NCI-H2196 treated with DMSO at 0.1 percent for 48 hours (cell line): ENCODE data around the gene KSR2.
A peak's percentile ranks its signal among the peaks of the same experiment; 100 is the strongest.

Experiments
- DNase-seq: peaks from one replicate; lab custom pipeline; 2025; ENCODE audit not compliant: unreplicated experiment; lab: John Stamatoyannopoulos, UW

Gene KSR2

DNA sequence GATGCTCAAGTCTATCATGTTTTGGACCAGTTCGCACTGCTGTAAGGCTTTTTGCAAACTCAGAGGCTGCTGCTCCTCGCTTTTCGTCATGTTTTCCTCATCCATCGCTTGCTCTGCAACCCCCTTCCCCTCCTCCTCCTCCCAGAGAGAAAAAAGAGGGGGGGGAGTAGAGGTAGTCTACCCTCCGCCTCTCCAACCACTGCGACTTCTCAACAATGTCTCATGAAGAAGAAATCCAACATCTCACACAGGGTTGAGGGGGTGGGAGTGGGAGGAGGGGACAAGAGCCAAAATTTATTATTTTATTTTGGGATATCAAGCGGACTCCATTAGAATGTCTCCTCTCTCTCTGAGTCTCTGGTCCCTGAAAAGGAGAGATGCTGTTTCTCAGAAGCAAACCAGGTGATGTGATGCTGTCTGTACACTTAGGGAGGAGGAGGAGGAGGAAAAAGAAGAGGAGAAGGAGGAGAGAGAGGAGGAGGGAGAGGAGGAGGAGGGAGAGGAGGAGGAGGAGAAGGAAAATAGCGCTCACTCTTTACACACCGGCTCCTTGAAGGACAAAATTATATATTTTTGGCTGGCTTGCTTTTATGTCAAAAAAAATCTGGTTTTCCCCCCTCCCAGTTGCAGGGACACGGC, 520 bp downstream of the KSR2 start:
- no peak for DNase-seq

DNA sequence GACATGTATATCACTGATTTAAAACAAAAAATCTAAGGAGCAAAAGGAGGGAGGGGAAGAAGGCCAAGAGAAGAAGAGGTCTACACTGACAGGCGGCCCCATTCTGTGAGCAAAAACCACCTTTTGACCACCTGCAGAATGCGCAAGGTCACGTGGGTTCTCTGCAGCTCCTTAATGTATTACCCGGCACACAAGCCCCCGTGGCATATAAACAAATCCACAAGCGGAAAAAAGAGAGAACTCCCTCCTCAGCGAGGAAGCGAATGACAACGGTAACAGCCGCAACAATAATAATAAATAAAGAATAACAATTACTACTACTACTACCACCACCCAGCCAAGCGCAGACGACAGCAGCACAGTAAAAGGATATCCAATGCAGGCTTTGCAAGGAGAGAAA, 1.3 kb downstream of the KSR2 start:
- DNase-seq: no peak

DNA sequence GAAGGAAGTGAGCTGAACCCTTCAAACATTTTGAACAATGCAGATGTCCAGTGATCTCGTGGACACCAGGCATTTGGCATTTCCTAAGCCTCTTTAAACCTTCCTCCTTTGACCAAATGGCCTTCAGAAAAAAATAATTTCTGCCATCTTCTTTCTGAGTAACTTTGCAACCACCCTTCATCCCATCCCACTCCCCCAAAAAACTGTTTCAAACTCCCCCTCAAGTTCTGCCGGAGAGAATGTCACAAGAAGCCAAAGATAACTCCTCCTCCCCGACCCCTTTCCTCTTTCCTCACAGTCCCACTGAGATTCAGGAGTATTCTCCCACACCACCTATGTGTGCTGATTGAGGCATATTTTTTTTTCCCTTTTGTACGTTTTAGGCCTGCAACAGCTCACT, 1.7 kb downstream of the KSR2 start:
- no peak for DNase-seq

DNA sequence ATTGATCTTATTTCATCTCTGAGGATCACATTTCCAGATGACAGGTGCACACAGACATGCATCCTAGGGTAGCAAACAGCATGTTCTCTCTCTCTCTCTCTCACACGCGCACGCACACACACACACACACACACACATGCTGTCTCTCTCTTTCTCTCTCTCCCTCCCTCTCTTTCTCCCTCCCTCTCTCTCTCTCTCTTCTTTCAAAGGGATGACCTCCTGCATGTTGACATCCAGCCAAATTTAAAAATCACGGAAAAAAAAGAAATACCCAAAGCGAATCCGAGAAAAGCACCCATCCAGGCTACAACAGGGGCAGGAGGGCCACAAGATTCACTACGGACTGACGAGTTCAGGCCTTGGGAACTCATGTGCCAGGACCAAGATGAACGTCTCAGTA, 2.3 kb downstream of the KSR2 start:
- DNase-seq: no peak

DNA sequence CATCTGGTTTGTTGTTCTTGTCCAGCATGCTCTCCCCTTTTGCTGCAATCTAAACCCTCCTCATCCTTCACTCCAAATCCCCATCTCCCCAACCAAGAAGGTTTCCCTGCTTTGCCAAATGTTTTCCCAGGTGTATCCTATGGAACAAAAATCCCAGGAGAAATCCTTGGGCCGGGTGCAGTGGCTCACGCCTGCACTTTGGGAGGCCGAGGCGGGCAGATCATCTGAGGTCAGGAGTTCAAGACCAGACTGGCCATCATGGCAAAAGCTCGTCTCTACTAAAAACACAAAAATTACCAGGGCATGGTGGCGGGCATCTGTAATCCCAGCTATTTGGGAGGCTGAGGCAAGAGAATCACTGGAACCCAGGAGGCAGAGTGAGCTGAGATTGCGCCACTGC, 5.0 kb downstream of the KSR2 start:
- no peak for DNase-seq

DNA sequence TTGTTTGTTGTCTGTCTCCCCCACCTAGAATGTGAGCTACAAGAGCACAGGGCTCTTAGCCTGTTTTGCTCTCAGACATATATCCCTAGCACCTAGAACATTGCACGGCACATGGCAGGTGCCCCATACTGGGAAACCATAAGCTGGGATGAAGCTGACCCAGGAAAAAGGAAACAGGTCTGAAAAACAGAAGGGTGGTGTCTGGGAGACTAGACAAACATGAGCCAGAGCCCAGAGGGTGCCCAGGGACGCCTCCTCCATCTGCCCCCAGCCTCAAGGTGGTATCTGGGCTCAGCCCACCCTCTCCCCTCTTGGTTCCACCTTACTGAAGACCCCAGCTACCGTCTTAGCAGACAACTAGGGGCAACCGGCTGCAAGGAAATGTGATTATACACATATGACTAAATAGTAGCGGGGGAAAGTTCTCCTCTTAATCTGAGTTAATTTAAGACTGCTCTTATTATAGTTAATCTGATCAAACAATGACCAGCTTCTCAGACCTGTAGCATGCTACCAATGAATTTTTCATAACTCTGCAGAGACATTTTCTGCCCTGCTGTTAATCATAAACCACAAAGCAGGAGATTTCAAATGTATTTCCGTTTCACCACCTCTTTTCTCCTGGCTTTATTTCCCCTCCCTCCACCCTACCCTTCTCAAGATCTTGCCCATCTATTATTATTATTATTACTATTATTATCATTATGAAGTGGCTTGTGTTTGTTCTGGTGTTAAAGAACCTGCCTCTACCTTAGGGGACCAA, 31.9 kb downstream of the KSR2 start:
- no peak for DNase-seq

DNA sequence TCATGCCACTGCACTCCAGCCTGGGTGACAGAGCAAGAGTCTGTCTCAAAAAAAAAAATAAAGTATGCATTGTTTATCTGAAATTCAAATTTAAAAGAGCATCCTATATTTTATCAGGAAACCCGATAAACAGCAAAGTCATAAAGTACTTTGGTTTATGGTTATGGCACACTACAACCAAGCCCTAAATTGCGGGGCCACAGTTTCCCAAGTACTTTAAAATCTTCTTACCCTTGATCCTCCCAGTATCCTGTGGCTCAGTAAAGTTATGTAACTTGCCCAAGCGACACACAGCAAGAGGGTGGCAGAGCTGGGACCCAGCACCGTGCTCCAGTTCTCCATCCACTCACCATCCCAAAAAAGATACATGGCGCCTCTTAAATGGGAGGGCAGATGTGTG, 35.2 kb downstream of the KSR2 start:
- no peak for DNase-seq

DNA sequence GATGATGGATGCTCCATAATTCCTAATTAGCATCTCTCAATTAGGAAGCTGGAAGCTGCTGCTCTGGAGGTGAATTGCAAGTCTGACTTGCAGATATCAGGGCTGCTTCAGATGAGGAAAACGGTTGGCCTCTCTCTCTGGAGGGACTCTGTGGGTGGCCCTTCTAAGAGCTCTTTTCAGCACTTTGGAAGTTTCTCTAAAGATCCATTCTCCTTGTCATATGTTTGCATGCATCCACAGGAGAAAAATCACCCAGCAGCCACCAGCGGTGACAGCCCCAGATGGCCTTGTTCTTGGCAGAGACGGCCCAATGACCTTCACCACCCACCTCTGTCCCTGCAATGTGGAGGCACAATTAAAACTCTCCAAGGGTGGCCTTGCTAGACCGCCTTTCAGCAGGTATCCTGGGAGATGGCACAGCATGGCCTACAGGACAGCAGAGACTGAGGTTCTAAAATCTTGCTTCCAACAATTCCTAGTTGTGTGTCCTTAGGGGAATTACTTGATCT, 42.3 kb downstream of the KSR2 start:
- no peak for DNase-seq

DNA sequence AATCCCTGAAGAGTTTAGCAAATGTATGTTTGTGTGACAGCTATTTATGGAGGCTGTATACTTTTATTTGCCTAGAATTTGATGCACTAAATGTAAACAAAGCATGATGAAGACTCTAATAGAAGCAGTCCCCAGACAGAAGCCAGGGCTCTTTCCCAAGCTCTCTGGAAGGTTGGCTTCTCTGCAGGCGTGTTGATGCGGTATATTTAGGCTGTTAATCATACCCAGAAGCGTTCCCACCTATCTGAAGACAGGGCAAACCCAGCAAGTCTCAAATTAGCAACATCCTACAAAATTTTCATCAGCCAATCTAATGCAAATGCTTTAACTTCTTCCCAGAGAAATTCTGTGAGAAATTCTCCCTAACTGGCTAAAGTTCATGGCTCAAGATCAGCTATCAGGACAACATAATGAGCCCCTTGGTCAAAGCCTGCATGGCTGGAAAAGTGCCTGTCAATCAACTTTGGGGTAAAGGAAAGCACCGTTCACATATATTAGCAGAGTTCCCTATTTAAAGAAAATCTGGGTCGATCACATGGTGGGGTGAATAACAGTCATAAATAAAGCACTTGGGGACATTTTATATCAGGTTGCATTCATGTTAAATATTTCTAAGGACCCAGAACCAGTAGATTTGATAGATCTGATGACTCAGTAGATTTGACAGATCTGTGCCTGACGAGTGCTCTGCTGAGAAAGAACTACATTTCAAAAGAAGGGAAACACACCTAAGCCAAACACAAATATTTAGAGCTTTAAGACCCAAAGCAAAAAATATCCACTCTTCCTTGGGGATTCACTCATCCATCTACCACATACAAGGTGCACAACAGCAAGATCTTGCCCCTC, 46.6 kb downstream of the KSR2 start:
- no peak for DNase-seq

DNA sequence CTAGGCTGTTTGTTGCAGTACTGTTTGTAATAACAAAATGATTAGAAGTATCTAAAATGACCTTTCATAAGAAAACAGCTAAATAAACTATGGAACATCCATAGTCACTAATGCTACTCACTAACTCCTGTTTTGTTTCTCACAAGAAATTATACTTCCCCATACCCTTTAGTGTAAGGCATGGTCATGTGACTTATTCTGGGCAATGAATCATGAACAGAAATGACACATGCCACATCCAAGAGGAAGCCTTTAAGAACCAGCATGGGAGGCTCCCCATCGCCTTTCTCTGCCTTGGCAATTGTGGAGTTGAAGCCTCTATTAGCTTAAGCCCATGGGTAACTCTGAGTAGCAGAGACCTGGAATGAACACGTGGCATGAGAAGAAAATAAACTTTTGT, 49.3 kb downstream of the KSR2 start:
- no peak for DNase-seq

DNA sequence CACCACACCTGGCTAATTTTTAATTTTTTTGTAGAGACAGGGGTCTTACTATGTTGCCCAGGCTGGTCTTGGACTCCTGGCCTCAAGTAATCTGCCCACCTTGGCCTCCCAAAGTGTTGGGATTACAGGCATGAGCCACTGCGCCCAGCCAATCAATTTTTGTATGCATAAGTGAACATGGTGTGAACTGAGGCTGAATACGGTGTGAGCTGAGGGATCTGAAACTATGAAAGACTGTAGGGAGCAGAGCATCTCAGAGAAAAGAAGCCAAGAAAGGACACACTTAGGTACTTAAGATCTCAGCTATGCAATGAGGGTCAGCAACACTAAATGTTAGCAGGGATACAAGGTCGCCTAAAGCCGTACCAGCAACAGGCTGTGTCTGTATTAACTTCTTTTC, 54.1 kb downstream of the KSR2 start:
- DNase-seq: no peak

DNA sequence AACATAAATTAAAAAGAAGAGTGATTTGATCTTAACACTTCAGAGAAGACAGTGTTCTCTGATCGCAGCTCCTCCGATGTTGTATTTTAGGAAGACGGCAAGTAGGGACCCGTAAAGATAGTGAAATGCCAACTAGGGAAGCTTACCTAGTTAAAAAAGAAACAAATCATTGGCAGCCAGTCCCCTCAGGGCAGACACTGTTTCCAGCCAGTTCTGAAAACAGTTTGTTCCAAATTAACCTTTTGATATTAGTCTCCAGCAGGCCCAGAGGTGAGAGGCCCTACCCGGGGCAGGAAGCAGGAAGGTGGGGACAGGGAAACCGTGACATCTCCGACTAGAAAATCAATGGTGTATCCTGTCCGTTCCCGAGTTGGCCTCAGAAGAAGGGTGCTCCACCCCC, 56.0 kb downstream of the KSR2 start:
- DNase-seq: no peak

DNA sequence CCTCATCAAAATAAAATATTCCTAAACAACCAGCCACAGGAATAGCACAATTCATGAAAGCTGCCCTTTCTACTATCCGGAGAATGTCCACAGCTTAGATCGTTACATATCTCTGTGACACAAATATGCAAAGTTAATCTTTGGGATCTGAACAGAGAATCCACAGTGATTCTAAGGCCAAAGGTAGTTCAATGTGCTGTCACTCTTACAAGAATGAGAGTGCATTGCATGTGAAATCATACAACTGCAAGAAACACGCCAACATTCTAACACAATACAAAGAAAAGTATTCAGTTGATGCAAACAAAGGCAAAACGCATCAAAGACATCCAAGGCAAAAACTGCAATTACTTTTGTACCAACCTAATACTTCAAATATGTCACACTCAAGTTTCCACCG, 60.4 kb downstream of the KSR2 start:
- DNase-seq: no peak

DNA sequence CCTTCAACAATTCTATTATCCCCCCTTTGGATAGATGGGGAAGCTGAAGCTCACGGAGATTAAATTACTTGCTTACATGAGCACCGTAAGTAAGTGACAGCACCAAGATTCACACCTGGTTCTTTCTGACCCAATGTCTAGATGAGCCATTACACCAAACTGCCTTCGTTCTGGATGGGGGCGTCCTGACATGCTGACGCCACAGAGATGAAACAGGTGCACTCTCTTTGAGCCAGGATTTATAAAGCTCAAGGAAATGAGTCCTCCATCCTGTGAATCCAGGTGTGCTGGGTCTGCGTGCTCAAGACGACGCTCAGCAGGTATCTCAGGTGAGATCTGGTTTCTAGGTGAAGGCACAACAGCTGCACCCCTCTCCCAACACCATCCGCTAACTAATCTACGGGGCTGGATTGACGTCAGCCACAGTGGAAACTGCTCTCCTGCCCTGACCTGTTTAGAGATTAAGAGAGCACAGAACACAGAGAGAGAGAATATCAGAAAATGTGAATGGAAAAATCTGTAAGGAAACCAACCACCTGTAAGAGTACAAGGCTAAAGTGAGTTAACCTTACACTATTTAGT, 61.6 kb downstream of the KSR2 start:
- DNase-seq: peak; percentile 16

DNA sequence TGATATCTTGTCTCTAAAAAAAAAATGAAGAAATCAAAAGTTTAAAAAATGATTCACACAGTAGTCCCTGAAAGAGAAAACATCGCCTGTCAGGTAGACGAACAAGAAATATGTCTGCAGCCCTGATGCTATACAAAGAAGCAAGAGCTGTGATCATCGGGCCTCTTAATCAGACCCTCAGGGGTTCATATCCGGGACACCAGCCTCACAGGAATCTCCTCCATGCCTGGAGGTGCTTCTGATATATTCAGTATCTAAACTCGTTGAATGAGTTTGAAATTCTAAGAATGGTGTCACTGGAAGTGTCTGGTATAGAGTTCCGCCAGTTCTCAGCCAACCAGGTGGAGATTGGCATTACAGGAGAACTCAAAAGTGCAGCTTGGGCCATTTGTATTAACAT, 64.7 kb downstream of the KSR2 start:
- DNase-seq: no peak

DNA sequence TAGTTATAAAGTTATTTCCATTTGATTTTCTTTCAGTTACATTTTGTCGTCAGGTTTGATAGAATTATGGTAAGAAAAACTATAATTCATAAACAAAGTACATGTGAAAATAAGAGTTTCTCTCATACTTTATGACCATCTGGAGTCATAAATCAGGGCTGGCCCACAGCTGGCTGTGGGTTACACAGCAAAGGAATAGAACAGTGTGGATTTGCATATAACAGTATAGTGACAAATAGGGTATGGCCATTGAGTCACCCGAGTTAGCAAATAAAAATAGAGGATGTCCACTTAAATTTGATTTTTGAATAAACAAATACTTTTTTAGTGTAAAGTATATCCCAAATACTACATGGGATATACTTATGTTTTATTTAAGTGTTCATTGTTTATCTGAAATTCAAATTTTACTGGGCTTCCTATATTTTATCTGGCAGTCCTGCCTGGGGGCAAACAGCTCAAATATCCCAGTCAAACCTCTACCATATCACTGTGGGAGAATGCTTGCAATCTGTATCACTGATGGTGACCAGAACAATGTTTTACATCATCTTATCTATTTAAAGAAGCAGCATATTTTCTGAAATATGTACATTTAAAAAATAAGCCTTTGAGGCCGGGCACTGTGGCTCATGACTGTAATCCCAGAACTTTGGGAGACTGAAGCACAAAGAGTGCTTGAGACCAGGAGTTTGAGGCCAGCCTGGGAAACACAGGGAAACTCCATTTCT, 65.5 kb downstream of the KSR2 start:
- DNase-seq: no peak

DNA sequence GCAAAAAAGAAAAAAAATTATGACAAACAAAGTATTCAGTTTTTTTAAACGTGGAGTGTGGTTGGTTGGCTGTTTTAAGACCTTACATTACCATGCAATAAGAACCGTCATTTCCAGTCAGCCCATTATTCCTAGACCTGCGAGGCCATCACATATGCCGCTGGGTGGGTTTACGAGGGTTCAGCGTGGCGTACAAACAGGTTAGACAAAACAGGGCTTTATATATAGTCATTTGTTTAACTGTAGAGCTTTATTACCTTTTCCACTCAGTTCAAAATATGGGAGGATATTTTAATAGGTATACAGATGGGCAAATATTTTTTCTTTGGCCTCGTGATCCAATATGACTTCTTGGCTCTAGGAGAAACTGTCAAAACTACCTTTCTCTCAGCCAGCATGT, 67.2 kb downstream of the KSR2 start:
- no peak for DNase-seq

DNA sequence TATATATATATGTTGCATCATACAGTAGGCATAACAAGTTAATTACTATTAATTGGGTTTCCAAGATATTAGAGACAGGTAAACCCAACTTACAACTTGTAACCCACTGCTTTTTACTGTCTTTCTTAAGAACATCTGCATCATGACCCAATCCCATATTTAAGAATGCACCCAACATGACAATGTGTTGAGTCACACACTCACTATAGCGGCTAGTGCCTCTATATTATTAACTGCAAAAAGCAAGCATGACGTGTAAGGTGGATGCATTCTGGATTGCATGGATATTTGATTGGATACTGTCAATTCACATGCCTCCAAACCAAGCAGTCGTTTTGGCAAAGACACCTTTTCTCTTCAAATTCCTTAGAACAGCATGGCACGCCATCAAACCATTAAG, 68.2 kb downstream of the KSR2 start:
- DNase-seq: no peak

DNA sequence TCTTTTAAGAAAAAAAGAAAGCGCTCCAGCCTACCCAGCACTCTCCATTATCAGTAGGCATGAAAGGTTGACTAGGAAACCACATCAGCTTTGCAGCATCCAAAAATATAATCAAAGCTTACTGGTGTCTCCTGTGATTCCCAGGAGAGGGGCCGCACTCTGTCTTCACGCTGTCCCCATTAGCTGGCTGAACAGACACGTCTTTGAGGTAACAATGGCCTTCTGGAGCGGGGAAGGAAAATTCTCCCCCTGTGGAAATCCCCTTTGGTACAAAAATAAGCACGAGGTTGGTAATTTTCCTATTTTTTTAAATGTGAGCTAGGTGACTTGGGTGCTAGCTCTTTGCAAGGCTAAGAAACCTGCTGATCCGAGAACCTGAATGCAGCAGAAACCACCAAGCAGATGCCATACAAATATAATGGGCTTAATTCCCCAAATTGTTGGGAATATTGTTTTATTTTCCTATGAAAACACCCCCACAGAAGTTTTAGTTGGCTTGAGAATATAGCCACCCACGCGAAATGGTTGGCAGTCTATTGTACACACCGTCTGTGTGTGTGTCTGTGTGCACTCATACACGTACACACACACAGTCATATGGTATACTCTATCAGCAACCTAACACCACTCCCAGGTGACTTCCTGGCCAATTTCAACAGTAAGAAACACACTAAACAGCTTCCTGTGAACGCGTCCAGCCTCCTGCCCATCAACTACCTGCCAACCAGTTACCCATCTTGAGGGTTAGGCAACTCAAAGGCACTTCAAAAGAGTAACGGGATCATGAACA, 71.2 kb downstream of the KSR2 start:
- no peak for DNase-seq

DNA sequence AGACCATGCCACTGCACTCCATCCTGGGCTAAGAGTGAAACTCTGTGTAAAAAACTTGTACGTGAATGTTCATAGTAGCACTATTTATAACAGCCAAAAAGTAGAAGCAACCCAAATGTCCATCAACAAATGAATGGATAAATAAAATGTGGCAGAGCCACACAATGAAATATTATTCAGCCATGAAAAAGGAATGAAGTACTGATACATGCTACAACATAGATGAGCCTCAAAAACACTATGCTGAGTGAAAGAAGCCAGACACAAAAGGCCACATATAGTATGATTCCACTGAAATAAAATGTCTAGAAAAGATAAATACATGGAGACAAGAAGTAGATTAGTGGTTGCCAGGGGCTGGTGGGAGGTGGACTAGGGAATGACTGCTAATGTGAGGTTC, 72.8 kb downstream of the KSR2 start:
- no peak for DNase-seq
